Measurements from ENCODE around the gene CCDC33.

Gene CCDC33

GRCh38 chr15:74384881-74385643 is 148.9 kb downstream of the CCDC33 start:
- no peak for DNase-seq

DNA sequence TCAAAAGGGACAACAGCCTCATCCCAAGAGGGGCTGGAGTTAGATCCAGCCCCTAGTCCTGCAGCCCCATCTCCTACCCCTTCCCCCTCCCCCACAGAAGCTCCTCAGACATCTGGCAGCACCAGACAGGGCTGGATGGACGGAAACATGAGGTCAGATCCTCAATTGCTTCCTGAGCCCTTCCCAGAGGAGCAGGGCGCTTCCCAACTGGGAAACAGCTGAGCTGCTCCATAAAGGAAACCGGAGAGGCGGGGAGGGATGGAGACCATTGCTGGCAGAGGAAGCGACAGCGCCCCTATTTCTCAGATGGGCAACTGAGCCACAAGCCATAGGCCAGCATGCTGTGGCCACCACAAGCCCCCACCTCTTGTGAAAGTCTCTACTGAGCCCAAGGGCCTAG is 149.6 kb downstream of the CCDC33 start:
- no peak for DNase-seq

Measured in Kasumi-1 (cell line).